Memory B cell (primary cell): ENCODE data around the gene LAMB1.
"Not testable (repeated sequence)": the region's sequence is repeated elsewhere in the genome, so short reads cannot be mapped to it uniquely, and the experiment has no call there.

ENCODE experiments used
- ATAC-seq: fragments of 150-1000 bp; cut with Tn5 transposase; 2 replicates; pipeline ENCODE4 v1.10.0; 2021; ENCODE audit warnings: low read depth, mild to moderate bottlenecking, moderate library complexity
- DNase-seq, 2 donors: peaks; one replicate each; pipeline ENCODE4 v3.0.0; 2022; ENCODE audit warnings: low spot score in 2 of 2
- H3K27ac Mint-ChIP-seq: one replicate; pipeline ENCODE4 v1.8.0; 2022; ENCODE audit warnings: mild to moderate bottlenecking, moderate library complexity, mixed read lengths
- H3K27me3 Mint-ChIP-seq: one replicate; pipeline ENCODE4 v1.8.0; 2022; ENCODE audit warnings: mixed read lengths
- H3K36me3 Mint-ChIP-seq: one replicate; pipeline ENCODE4 v1.8.0; 2022; ENCODE audit warnings: mild to moderate bottlenecking, mixed read lengths
- H3K4me1 Mint-ChIP-seq: one replicate; pipeline ENCODE4 v1.8.0; 2022; ENCODE audit warnings: mixed read lengths
- H3K4me3 Mint-ChIP-seq: one replicate; pipeline ENCODE4 v1.8.0; 2022; ENCODE audit warnings: mild to moderate bottlenecking, moderate library complexity, mixed read lengths
- H3K9me3 Mint-ChIP-seq: one replicate; pipeline ENCODE4 v1.8.0; 2022; ENCODE audit warnings: mixed read lengths

LAMB1 gene

DNA sequence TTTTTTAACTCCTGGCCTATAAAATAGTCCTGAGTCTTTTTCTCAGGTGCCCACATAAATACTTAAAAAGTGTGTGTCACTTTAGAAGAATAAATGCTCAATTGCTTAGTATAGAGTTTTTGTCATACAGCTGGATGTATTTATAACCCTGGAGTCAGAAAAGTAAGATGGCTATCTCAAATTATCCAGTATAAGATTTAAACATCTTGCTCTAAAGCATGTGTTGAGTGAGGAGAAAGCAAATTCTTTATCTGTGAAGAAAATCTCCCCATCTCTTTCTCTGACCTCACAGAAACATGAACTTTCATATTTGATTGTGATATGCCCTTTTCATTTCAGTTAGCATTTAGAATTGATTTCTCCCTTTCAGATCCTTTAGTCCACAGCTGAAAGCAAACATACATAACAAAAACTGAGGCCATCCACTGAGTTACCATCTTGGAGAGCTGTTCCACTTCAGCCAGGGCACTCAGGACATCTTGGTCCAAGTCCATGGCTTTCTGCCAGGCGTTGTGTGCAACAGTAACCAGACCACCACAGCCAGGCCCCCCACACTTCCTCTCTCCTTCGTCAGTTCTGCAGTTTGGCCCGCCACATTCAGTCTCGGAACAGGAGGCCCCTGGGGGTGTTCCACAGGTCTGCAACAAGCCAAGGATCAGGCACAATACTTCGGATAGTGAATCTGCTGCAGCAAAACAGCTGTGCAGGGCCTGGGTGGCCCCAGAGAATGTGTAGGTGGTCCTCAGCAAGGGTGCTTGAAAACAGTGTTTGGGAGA, 71.0 kb downstream of the LAMB1 start:
- Mint-ChIP-seq H3K4me1 (no peaks in the 10 kb centered on the region), H3K4me3 (no peak overlapping the region), H3K9me3 (no peaks in the 10 kb centered on the region), H3K27me3 (no peaks in the 10 kb centered on the region), H3K36me3 (peaks cover 9% of the 10 kb centered on the region), H3K27ac (no peak overlapping the region)
- ATAC-seq (no peak), DNase-seq (no peak)

DNA sequence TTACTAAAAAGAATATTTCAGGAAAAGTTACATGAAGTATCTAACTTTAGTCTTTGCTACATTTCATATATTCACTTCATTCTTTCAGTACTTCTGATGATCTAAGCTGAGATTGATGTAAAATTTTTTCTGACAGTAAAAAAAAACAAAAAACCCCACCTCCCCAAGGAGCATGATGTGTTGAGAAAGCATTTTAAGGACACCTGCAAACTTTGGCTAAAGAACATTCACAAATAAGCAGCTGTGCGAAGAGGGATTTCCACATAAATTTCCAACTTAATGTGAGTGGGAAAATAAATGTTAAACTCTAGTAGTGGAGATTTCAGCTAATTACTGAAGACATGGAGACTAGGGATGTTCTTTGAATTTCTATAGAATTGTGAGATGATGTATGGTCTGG, 76.5 kb downstream of the LAMB1 start:
- ATAC-seq (no peak), DNase-seq (no peak)
- Mint-ChIP-seq H3K27me3 (no peaks in the 10 kb centered on the region), H3K4me3 (no peak overlapping the region), H3K9me3 (no peaks in the 10 kb centered on the region), H3K4me1 (peaks cover 8% of the 10 kb centered on the region), H3K36me3 (peaks cover 24% of the 10 kb centered on the region), H3K27ac (no peak overlapping the region)

GRCh38 chr7:107924841-107925504, 78.0 kb downstream of the LAMB1 start:
- H3K4me1 Mint-ChIP-seq: peaks cover 8% of the 10 kb centered on the region
- H3K27ac Mint-ChIP-seq: peak overlapping the region; percentile 5
- no peaks in the 10 kb centered on the region for H3K27me3 Mint-ChIP-seq
- peak; percentile 46 for ATAC-seq
- DNase-seq: no peak
- no peaks in the 10 kb centered on the region for H3K9me3 Mint-ChIP-seq
- H3K4me3 Mint-ChIP-seq: no peak overlapping the region
- H3K36me3 Mint-ChIP-seq: peaks cover 32% of the 10 kb centered on the region

DNA sequence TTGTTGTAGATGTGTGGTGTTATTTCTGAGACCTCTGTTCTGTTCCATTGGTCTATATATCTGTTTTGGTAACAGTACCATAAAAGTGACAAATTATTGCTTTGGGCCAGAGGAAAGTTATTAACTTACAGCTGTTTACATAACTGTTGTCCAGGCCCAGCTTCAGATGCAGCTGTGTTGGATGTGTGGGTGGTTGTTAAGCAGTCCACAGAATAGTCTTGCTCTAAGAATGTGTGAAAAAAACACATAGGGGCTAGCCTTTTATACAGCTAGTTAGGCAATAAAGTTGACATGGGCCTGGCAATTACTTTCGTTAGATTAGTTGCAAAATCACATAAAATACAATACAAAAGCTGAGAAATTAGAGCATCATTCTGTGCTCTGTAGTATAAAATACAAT, 80.1 kb downstream of the LAMB1 start:
- Mint-ChIP-seq H3K4me1 (peaks cover 8% of the 10 kb centered on the region), H3K27ac (no peak overlapping the region), H3K9me3 (no peaks in the 10 kb centered on the region), H3K4me3 (no peak overlapping the region), H3K36me3 (peaks cover 36% of the 10 kb centered on the region), H3K27me3 (no peaks in the 10 kb centered on the region)
- ATAC-seq: no peak
- DNase-seq: no peak

GRCh38 chr7:107921826-107922225, 81.1 kb downstream of the LAMB1 start:
- H3K4me1 Mint-ChIP-seq, H3K9me3 Mint-ChIP-seq, H3K4me3 Mint-ChIP-seq, H3K27ac Mint-ChIP-seq, ATAC-seq, DNase-seq, H3K27me3 Mint-ChIP-seq: not testable (repeated sequence)
- H3K36me3 Mint-ChIP-seq: peaks cover 45% of the 10 kb centered on the region

DNA sequence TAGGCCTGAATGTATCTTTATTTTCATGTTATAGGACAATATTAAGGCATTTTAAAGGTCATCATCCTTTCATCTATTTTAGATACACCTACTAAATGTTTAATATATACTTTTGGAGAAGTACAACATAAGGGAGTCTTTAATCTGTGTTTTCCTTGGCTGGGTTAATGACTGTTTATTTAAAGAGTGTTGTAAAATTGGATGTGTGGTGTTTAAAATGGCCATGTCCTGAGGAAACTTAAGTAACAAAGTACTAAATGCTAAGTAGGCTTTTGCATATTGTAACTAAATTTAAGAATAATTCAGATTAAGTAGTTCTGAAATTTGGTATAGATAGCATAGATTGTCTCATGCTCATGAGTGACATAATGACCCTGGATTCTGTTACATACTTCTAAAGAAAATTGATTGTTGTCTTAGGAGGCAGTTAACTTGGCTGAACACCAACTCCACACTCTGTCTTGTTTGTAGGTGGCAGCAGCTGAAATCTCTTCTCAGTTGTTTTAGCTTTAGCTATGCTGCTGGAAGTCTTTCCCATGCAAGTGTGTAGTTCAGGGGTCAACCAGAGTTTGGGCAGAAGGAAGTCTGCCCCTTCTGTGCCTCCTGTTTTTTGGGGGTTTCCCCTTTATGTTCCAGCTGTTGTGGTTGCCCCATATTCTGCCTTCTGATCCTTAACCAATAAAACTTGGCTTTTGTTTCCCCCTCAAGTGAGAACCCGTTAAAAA, 82.8 kb downstream of the LAMB1 start:
- Mint-ChIP-seq H3K4me1 (peaks cover 8% of the 10 kb centered on the region), H3K27ac (no peak overlapping the region), H3K4me3 (no peak overlapping the region), H3K36me3 (peaks cover 45% of the 10 kb centered on the region), H3K27me3 (no peaks in the 10 kb centered on the region), H3K9me3 (no peaks in the 10 kb centered on the region)
- DNase-seq (no peak), ATAC-seq (no peak)

- ATAC-seq (no peak), DNase-seq (no peak)
- H3K4me3 Mint-ChIP-seq: no peak overlapping the region
- H3K36me3 Mint-ChIP-seq: peaks cover 50% of the 10 kb centered on the region
- H3K4me1 Mint-ChIP-seq: peaks cover 5% of the 10 kb centered on the region
- H3K9me3 Mint-ChIP-seq: no peaks in the 10 kb centered on the region
- H3K27ac Mint-ChIP-seq: no peak overlapping the region
- no peaks in the 10 kb centered on the region for H3K27me3 Mint-ChIP-seq
These were observed 84.0 kb downstream of the LAMB1 start for GRCh38 chr7:107918948-107919347.

- peaks cover 52% of the 10 kb centered on the region for H3K36me3 Mint-ChIP-seq
- no peaks in the 10 kb centered on the region for H3K27me3 Mint-ChIP-seq
- ATAC-seq: no peak
- no peak for DNase-seq
- peaks cover 4% of the 10 kb centered on the region for H3K4me1 Mint-ChIP-seq
- H3K4me3 Mint-ChIP-seq: no peak overlapping the region
- H3K9me3 Mint-ChIP-seq: no peaks in the 10 kb centered on the region
- H3K27ac Mint-ChIP-seq: peak overlapping the region; percentile 39
These were observed 85.0 kb downstream of the LAMB1 start for GRCh38 chr7:107917763-107918651.

GRCh38 chr7:107915541-107915940, 87.4 kb downstream of the LAMB1 start:
- H3K9me3 Mint-ChIP-seq: peaks cover 4% of the 10 kb centered on the region
- H3K27ac Mint-ChIP-seq: no peak overlapping the region
- H3K4me3 Mint-ChIP-seq: no peak overlapping the region
- H3K27me3 Mint-ChIP-seq: no peaks in the 10 kb centered on the region
- H3K4me1 Mint-ChIP-seq: peaks cover 4% of the 10 kb centered on the region
- no peak for DNase-seq
- no peak for ATAC-seq
- peaks cover 58% of the 10 kb centered on the region for H3K36me3 Mint-ChIP-seq

GRCh38 chr7:107914831-107915230, 88.1 kb downstream of the LAMB1 start:
- H3K4me1 Mint-ChIP-seq: peaks cover 4% of the 10 kb centered on the region
- ATAC-seq: no peak
- peaks cover 4% of the 10 kb centered on the region for H3K9me3 Mint-ChIP-seq
- H3K27ac Mint-ChIP-seq: no peak overlapping the region
- H3K36me3 Mint-ChIP-seq: peaks cover 58% of the 10 kb centered on the region
- DNase-seq: no peak
- H3K4me3 Mint-ChIP-seq: no peak overlapping the region
- H3K27me3 Mint-ChIP-seq: no peaks in the 10 kb centered on the region

DNA sequence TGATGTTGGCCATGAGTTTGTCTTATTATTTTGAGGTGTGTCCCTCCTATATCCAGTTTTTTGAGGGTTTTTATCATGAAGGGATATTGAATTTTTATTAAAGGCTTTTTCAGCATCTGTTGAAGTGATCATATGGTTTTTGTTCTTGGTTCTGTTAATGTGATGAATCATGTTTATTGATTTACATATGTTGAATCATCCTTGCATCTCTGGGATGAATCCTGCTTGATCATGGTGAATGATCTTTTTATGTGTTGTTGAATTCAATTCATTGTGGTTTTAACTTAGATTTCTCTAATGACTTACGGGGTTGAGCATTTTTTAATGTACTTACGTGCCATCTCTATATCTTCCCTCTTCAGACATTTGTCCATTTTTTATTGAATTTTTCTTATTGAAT, 89.1 kb downstream of the LAMB1 start:
- DNase-seq (no peak), ATAC-seq (no peak)
- Mint-ChIP-seq H3K27me3 (no peaks in the 10 kb centered on the region), H3K4me3 (no peak overlapping the region), H3K36me3 (peaks cover 59% of the 10 kb centered on the region), H3K4me1 (peaks cover 4% of the 10 kb centered on the region), H3K27ac (no peak overlapping the region), H3K9me3 (peaks cover 4% of the 10 kb centered on the region)

GRCh38 chr7:107911981-107912380, 91.0 kb downstream of the LAMB1 start:
- Mint-ChIP-seq H3K4me1 (peaks cover 4% of the 10 kb centered on the region), H3K9me3 (peaks cover 4% of the 10 kb centered on the region), H3K36me3 (peaks cover 54% of the 10 kb centered on the region), H3K4me3 (no peak overlapping the region), H3K27me3 (no peaks in the 10 kb centered on the region), H3K27ac (no peak overlapping the region)
- DNase-seq (no peak), ATAC-seq (no peak)

- DNase-seq: no peak
- H3K36me3 Mint-ChIP-seq: peaks cover 52% of the 10 kb centered on the region
- ATAC-seq: no peak
- H3K27me3 Mint-ChIP-seq: no peaks in the 10 kb centered on the region
- peaks cover 7% of the 10 kb centered on the region for H3K4me1 Mint-ChIP-seq
- H3K9me3 Mint-ChIP-seq: peaks cover 4% of the 10 kb centered on the region
- H3K27ac Mint-ChIP-seq: peak overlapping the region; percentile 11
- H3K4me3 Mint-ChIP-seq: no peak overlapping the region
These were observed 93.5 kb downstream of the LAMB1 start for GRCh38 chr7:107909445-107909844.
